Activated CD4-positive, alpha-beta memory T cell treated with anti-CD3 and anti-CD28 coated beads, Interleukin-2, amount 10 ng/mL, durations not matched to agents 7 days and 5 days (primary cell): ENCODE measurements around the gene THADA. TPM values are rescaled to one million over a fixed set of nuclear protein-coding genes. Genes with fewer than 3 reads are reported as not detected.

Source experiments
- CTCF ChIA-PET: fragments of 350-600 bp; sonication (Branson Sonifier 250); formaldehyde crosslinking; loops from one replicate; lab custom pipeline; 2021; ENCODE audit warnings: antibody characterized with exemption, inconsistent platforms; lab: Charles Lee
- POLR2A ChIA-PET: fragments of 350-600 bp; sonication (Branson Sonifier 250); formaldehyde crosslinking; loops from one replicate; lab custom pipeline; 2021; ENCODE audit warnings: antibody characterized with exemption; lab: Charles Lee
- DNase-seq: peaks from one replicate; pipeline ENCODE4 v3.0.0-alpha.2; 2020
- H3K27ac Mint-ChIP-seq: one replicate; pipeline ENCODE4 v1.8.0; 2021; ENCODE audit warnings: mild to moderate bottlenecking, mixed read lengths
- H3K27me3 Mint-ChIP-seq: one replicate; pipeline ENCODE4 v1.8.0; 2021; ENCODE audit warnings: mixed read lengths
- H3K36me3 Mint-ChIP-seq: one replicate; pipeline ENCODE4 v1.8.0; 2021; ENCODE audit warnings: low read depth, mixed read lengths
- H3K4me1 Mint-ChIP-seq: one replicate; pipeline ENCODE4 v1.8.0; 2021; ENCODE audit warnings: mixed read lengths
- H3K4me3 Mint-ChIP-seq: one replicate; pipeline ENCODE4 v1.8.0; 2021; ENCODE audit warnings: mild to moderate bottlenecking, mixed read lengths
- H3K9me3 Mint-ChIP-seq: one replicate; pipeline ENCODE4 v1.8.0; 2021; ENCODE audit warnings: mixed read lengths
- total RNA-seq, 2 experiments: library from RNA; stranded (reverse); gene quantifications; one replicate each; pipeline ENCODE4 v1.2.3, GENCODE V29; 2021

Gene THADA
- total RNA-seq, 2 experiments from 2014 or later: 21.6 to 25.8 TPM

DNA sequence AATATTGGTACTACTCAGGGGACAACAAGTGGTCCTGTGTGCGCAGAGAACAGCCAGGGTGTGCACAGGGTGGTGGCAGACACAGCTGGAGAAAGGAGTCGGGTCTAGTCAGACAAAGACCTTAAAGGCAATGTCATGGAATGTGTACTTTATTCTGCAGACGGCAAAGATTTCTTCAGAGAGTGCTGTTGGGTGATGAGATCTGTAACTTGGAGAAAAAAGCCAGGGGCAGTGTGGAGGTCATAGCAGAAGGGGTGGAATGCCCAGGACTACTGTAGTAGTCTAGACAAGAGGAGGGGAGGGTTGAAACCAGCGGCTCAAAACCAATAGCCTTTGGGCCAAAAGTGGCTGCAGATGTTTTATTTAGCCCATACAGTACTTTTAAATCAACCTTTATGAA is 248.1 kb downstream of the THADA start:
- no peaks in the 10 kb centered on the region for H3K9me3 Mint-ChIP-seq
- no peak overlapping the region for H3K27ac Mint-ChIP-seq
- no peak overlapping the region for H3K4me3 Mint-ChIP-seq
- H3K27me3 Mint-ChIP-seq: no peaks in the 10 kb centered on the region
- no peak for DNase-seq
- CTCF ChIA-PET: no interaction called here
- H3K36me3 Mint-ChIP-seq: no peaks in the 10 kb centered on the region
- POLR2A ChIA-PET: no interaction called here
- peaks cover 6% of the 10 kb centered on the region for H3K4me1 Mint-ChIP-seq

DNA sequence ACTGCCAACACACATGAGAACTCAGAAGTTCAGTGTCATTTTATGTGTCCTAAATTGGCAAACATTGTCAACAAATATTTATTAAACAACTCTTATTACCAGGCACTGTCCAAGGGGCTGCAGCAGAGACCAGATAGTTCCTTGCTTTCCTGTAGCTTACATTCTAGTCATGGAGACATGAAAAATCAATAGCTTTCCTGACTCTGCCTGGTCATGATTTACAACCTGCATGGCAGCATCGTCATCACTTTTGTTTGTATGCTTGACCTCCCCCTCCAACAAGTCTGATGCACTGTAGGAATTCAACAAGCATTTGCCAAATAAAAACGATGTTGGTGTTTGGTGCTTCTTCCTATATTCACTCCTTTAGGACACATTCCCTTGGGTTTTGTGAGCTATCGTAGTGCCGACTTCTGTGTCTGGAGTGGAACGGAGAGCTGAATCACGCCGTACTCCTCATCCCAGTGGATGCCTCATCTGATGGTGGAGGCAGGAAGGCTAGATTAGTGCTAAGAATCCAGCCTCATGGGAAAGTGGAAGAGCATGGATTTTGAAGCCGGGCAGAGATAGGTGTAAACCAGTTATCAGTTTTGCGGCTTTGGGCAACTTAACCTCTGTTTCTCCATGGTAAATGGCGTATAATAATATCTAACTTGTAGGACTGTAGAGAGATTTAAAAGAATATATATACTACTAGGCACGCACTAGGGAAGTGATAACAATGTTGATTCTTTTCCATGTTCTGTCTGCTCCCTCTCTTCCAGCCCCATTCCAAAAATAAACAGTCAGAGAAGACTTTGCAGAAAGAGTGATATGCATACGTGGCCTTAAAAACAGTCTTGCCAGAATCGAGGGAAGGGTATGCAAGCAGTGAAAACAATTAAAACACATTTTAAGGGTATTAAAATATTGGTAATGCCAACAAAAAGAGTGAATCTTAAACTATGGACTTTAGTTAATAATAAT is 249.0 kb downstream of the THADA start:
- Mint-ChIP-seq H3K27me3 (no peaks in the 10 kb centered on the region), H3K4me1 (peaks cover 6% of the 10 kb centered on the region), H3K9me3 (no peaks in the 10 kb centered on the region), H3K27ac (no peak overlapping the region), H3K36me3 (no peaks in the 10 kb centered on the region), H3K4me3 (no peak overlapping the region)
- DNase-seq: no peak
- ChIA-PET CTCF (interaction anchor here (1.0 kb wide), 1 partner anchor 138 kb away, joined by 4 read pairs; no protein-coding TSS in a partner anchor), POLR2A (no interaction called here)

DNA sequence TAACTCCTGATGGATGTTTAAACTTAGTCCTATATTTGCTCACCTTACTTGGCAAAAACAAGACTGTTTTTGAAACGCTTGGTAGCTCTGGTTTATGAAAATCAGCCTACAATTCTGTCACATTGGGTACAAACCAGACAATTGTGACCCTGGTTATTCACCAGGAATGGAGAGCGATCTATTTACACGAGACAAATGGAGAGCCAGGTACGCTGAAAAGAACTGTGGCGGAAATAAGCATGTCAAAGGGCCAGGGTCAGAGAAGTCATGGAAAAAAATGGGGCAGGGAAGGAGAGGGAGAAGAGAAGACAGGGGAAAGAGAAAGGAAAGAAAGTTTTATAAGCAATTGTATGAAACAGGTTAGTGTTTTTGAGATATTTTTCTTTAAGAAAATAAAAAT is 250.0 kb downstream of the THADA start:
- H3K9me3 Mint-ChIP-seq: no peaks in the 10 kb centered on the region
- CTCF ChIA-PET: no interaction called here

DNA sequence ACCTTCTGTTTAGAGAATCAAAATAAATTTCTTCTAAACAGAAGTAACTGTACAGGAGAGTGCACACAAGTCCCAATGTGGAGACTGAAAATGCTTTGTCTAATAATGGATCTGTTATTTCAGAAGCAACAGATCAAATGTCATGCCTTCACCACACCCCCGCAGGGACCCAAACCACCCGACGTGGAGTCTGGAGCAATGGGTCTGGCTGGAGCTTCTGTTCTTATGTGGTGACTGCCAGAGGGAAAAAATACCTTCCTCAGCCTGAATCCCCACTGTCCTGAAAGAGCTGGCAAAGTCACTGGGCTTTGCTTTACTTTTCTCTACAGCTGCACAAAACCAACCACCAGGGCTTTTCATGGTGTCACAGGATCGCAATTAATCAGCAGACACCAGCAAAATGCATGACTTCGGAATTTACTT is 250.4 kb downstream of the THADA start:
- Mint-ChIP-seq H3K4me3 (no peak overlapping the region), H3K27me3 (no peaks in the 10 kb centered on the region), H3K9me3 (no peaks in the 10 kb centered on the region), H3K36me3 (no peaks in the 10 kb centered on the region), H3K27ac (no peak overlapping the region), H3K4me1 (peaks cover 6% of the 10 kb centered on the region)
- CTCF ChIA-PET: no interaction called here
- POLR2A ChIA-PET: no interaction called here
- DNase-seq: no peak

More for the DNA sequence above, 250.0 kb downstream of the THADA start:
- no peaks in the 10 kb centered on the region for H3K36me3 Mint-ChIP-seq
- POLR2A ChIA-PET: no interaction called here
- DNase-seq: no peak
- H3K27ac Mint-ChIP-seq: no peak overlapping the region
- H3K4me1 Mint-ChIP-seq: peaks cover 6% of the 10 kb centered on the region
- no peaks in the 10 kb centered on the region for H3K27me3 Mint-ChIP-seq
- H3K4me3 Mint-ChIP-seq: no peak overlapping the region

DNA sequence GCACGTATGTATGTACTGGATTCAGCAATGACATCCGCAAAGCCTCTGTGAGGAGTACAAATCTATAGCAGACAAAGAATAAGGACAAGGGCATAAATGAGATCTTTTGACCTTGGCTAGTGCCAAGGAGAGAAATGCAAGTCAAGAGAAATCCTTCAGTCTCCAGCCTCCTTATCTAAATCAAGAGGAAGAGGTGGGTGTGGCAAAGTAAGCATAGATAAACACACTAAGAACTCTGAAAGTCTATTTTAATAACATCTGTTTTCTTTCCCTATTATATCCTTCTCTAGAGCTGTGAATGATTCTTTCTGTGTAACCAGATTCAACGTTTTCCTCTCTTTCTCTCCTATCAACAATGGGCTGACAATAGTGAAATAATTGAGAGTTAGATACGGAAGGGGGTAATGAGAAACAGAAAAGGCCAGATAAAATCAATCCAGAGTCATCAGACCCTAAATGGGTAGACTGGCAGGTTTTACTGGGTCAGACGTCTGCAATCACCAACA is 250.9 kb downstream of the THADA start:
- Mint-ChIP-seq H3K9me3 (no peaks in the 10 kb centered on the region), H3K4me1 (peaks cover 6% of the 10 kb centered on the region), H3K27me3 (no peaks in the 10 kb centered on the region), H3K36me3 (peaks cover 2% of the 10 kb centered on the region), H3K27ac (no peak overlapping the region), H3K4me3 (no peak overlapping the region)
- CTCF ChIA-PET: no interaction called here
- POLR2A ChIA-PET: no interaction called here
- DNase-seq: no peak

DNA sequence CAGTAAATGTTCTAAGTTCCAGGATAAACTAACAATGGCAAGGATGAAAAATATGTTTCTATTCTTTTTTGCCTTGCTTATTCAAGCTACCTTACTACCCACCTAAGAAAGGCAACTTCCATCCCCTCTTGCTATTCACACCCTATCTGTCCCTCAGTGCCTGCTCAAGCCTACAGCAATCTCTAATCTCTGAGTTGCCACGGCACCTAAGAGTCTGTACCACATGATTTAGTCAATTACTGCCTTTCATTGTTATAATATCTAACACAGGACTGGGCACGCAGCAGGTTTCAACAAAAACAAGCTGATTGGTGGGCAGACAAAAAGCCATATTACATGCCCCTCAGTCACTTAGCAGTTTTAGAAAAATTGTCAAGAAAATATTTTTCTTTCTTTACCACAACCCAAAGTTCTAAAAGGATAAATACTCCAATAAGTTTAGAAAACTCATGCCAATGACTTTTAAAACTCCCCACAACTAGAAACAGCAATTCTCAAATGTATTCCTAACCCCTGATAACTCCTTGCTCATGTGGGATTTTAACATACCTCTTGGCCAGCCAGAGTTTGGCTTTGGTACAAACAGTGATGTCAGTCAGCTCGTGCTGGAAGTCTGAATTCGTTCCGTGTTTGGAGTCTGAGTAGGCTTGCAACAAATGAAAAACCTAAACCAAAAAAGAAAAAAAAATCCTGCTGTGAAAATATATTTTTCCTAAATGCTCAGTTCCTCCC is 252.1 kb downstream of the THADA start:
- Mint-ChIP-seq H3K36me3 (peaks cover 2% of the 10 kb centered on the region), H3K9me3 (no peaks in the 10 kb centered on the region), H3K27ac (no peak overlapping the region), H3K4me3 (no peak overlapping the region), H3K4me1 (peaks cover 6% of the 10 kb centered on the region), H3K27me3 (no peaks in the 10 kb centered on the region)
- DNase-seq: no peak
- ChIA-PET CTCF (no interaction called here), POLR2A (no interaction called here)

DNA sequence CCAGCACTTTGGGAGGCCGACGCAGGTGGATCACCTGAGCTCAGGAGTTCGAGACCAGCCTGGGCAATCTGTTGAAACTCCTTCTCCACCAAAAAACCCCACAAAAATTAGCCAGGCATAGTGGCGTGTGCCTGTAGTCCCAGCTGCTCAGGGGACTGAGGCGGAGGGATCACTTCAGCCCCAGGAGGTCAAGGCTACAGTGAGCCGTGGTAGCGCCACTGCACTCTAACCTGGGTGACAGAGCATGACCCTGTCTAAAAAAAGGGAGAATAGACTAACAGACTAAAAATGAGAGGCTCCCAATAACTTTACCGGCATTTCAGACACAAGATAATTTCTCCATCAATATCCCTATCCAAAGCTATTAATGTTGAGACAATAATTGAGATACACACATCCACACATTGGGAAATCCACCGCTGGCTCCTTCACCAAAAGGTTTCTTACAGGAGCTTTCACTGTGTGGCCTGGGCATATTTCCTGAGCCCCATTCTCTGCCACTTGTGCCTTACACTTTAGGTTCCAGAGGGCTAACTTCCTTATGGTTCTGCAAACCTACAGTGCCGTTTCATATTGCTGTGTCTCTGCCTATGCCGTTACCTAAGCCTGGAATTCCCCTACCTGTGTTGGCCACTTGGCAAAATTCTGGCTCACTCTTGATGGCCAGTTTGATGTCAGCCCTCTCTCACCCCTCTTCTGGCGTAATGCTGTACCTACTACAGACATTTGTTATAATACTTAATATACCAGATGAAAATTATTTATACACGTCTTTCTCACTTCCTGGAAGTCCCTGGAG is 253.7 kb downstream of the THADA start:
- Mint-ChIP-seq H3K36me3 (peaks cover 2% of the 10 kb centered on the region), H3K27me3 (no peaks in the 10 kb centered on the region), H3K4me1 (peaks cover 7% of the 10 kb centered on the region), H3K9me3 (no peaks in the 10 kb centered on the region), H3K27ac (no peak overlapping the region), H3K4me3 (no peak overlapping the region)
- ChIA-PET CTCF (no interaction called here), POLR2A (no interaction called here)
- DNase-seq: no peak

DNA sequence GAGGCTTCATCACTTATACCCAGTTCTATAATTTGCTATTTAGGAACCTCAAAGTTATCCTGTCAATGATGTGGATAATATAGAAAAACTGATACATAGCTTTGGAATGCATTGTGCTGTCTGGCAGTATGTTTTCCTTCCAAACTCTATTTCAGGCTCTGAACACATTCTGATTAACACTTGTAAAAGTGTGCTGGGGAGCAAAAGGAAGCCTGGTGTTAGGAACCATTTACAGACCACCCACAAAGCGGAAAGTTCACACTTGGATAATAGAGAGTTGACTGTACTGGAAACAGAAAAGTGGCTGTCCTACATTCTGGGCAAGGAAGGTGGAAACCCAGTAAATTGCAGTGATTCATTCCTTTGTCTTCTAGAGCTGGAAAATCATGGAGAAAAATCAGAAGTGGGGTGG is 254.9 kb downstream of the THADA start:
- CTCF ChIA-PET: no interaction called here

DNA sequence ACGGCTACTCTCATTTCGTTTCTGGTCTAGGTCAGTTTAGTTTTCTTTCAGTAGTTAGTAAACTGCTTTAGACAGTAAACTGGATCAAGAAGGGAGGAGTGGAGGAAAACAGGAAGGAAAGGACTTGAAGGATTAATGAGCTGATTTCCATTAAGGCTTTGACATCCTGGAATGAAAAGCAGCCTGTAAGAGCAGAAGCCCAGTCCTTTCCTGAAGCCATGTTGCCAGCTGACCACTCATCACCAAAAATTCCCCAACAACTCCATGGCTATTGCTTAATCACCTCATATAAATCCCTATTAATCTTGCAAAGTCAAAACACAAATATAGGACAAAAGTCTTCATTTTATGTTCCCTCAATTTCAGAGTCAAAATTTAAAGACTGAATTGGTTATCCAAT is 255.8 kb downstream of the THADA start:
- Mint-ChIP-seq H3K36me3 (peaks cover 2% of the 10 kb centered on the region), H3K4me1 (peaks cover 11% of the 10 kb centered on the region), H3K27ac (no peak overlapping the region), H3K9me3 (no peaks in the 10 kb centered on the region), H3K27me3 (no peaks in the 10 kb centered on the region), H3K4me3 (no peak overlapping the region)
- CTCF ChIA-PET: no interaction called here
- POLR2A ChIA-PET: interaction anchor here (0.6 kb wide), 1 partner anchor 135 kb away, joined by 3 read pairs; no protein-coding TSS in a partner anchor
- no peak for DNase-seq

More for the DNA sequence above, 254.9 kb downstream of the THADA start:
- DNase-seq: no peak
- POLR2A ChIA-PET: no interaction called here
- no peaks in the 10 kb centered on the region for H3K9me3 Mint-ChIP-seq
- no peaks in the 10 kb centered on the region for H3K27me3 Mint-ChIP-seq
- no peak overlapping the region for H3K27ac Mint-ChIP-seq
- H3K4me1 Mint-ChIP-seq: peaks cover 12% of the 10 kb centered on the region
- peaks cover 2% of the 10 kb centered on the region for H3K36me3 Mint-ChIP-seq
- no peak overlapping the region for H3K4me3 Mint-ChIP-seq

DNA sequence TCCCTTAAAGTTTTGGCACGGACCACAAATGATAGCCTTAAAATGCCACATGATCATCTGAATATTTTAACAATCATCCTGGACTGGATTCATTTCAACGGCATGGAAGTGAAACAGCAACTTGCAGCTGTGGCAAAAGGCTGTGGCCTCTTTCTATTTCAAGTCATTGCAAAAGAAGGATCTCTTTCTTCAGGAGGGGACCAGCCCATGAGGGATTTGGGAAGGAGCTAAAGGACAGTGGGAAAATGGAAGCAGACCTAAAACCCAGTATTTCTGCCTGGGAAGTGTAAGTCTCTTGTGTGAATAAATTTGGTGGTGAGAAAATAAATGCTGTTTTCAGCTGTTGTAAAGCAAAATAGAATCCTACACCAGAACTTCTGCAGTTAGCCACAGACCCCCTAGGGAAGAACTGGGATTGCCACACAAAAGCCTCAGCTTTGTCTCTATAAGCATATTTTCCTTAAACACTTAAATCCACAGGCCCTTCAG is 262.1 kb downstream of the THADA start:
- ChIA-PET POLR2A (no interaction called here), CTCF (no interaction called here)
- DNase-seq: no peak
- Mint-ChIP-seq H3K9me3 (no peaks in the 10 kb centered on the region), H3K4me3 (no peak overlapping the region), H3K36me3 (peaks cover 6% of the 10 kb centered on the region), H3K4me1 (peaks cover 6% of the 10 kb centered on the region), H3K27me3 (no peaks in the 10 kb centered on the region), H3K27ac (no peak overlapping the region)

DNA sequence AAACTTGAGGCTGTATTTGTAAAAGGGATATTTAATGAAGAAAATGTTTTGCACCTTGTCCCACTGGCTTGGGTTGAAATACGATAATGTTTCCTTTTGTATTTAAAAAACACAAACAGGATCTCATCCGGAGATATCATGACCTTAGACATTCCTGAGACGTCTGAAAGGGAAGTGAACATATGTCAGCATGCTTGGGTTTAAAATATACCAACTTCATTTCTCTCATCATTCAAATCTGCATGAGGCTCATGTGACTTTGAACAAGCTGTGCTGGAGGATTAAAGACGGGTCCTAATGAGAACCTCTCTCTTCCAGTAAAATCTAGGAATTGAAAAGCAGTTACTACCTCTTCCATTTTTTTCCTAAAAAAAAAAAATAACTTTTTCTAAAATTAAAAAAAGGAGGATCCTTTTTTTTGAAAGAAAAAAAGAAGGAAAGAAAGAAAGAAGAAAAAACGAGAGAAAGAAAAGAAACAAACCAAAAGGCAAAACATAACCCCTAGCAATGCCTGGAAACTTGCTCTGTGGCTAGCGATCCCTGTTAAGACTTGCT is 262.7 kb downstream of the THADA start:
- no peak overlapping the region for H3K4me3 Mint-ChIP-seq
- ChIA-PET POLR2A (no interaction called here), CTCF (no interaction called here)
- no peaks in the 10 kb centered on the region for H3K27me3 Mint-ChIP-seq
- peaks cover 6% of the 10 kb centered on the region for H3K36me3 Mint-ChIP-seq
- peaks cover 6% of the 10 kb centered on the region for H3K4me1 Mint-ChIP-seq
- H3K27ac Mint-ChIP-seq: no peak overlapping the region
- H3K9me3 Mint-ChIP-seq: no peaks in the 10 kb centered on the region
- no peak for DNase-seq

DNA sequence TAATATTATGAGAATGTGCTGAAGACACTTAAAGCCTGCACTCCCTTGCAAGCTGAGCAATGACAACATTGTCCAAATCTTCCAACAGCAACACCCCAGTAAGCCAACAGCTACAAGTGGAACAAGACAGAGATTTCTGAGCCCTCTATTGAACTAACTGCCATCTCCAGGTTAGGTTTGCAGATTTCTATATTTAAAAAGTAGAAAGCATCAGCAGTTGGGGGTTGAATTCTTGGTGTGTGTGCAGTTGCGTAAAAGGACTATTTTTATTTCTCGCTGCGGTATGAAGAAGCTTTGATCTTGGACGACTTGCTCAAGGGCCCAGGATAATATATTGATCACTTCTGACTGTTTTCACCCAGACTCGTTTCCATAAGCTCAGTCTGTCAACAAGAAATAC is 263.2 kb downstream of the THADA start:
- no peaks in the 10 kb centered on the region for H3K27me3 Mint-ChIP-seq
- H3K36me3 Mint-ChIP-seq: peaks cover 6% of the 10 kb centered on the region
- H3K4me1 Mint-ChIP-seq: peaks cover 6% of the 10 kb centered on the region
- no peak overlapping the region for H3K27ac Mint-ChIP-seq
- CTCF ChIA-PET: no interaction called here
- H3K4me3 Mint-ChIP-seq: no peak overlapping the region
- no peaks in the 10 kb centered on the region for H3K9me3 Mint-ChIP-seq
- POLR2A ChIA-PET: no interaction called here
- DNase-seq: no peak
